AG20443 (cell line): ENCODE data around the gene ZC3H7B.
A peak's percentile ranks its signal among the peaks of the same experiment; 100 is the strongest.
"Not testable (repeated sequence)": the region's sequence is repeated elsewhere in the genome, so short reads cannot be mapped to it uniquely, and the experiment has no call there.

ENCODE experiments used
- DNase-seq: peaks from one replicate; pipeline ENCODE4 v3.0.0; 2012; ENCODE audit warnings: low spot score, mixed read lengths

ZC3H7B gene, protein sequence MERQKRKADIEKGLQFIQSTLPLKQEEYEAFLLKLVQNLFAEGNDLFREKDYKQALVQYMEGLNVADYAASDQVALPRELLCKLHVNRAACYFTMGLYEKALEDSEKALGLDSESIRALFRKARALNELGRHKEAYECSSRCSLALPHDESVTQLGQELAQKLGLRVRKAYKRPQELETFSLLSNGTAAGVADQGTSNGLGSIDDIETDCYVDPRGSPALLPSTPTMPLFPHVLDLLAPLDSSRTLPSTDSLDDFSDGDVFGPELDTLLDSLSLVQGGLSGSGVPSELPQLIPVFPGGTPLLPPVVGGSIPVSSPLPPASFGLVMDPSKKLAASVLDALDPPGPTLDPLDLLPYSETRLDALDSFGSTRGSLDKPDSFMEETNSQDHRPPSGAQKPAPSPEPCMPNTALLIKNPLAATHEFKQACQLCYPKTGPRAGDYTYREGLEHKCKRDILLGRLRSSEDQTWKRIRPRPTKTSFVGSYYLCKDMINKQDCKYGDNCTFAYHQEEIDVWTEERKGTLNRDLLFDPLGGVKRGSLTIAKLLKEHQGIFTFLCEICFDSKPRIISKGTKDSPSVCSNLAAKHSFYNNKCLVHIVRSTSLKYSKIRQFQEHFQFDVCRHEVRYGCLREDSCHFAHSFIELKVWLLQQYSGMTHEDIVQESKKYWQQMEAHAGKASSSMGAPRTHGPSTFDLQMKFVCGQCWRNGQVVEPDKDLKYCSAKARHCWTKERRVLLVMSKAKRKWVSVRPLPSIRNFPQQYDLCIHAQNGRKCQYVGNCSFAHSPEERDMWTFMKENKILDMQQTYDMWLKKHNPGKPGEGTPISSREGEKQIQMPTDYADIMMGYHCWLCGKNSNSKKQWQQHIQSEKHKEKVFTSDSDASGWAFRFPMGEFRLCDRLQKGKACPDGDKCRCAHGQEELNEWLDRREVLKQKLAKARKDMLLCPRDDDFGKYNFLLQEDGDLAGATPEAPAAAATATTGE

DNA sequence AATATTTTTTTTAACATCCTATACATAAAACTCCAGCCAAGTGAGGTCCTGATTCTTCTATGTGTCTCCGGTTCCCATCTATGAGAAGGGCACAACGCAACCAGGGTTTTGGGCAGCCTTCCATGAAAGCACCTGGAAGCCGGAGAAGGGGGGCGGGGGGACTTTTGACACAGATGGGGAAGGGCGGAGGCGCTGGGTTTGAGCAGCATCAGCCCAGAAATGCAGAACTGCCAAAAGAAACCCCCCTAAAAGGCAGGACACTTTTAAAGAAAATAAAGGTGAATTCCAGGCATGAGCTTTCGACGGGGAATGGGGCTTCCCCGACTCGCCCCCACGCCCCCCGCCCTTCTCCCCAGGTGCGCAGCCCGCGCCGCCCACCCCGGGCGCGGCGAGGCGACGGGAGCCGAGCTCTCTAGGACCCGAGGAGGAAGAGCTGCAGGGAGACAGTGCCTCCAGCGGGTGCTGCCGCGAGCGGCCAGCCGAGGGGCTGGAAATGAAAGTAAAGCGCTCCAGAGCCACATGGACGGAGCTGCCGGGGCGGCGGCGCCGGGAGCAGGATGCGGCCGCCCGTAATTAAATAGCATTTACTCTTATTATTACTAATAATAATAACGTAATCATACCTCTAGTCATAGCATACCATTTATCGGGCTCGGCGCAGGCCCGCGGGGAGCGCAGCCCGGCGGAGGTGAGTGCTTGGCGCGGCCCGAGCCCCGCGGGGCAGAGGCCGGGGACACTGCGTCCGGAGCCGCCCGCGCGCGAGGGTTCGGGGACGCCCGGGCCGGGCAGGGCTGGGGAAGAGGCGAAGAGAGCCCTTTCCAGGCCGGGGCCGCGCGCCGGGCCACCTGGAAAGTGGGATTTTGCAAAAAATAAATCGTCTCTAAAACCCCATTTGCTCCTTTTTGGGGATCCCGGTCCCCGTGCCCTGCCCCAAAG lies at the start of gene ZC3H7B:
ZC3H7B (plus strand) TSS at position 441 of the 936 bp plus-strand sequence. CDS start 19,136 bp downstream, outside the sequence.
- DNase-seq: peak; percentile 94

DNA sequence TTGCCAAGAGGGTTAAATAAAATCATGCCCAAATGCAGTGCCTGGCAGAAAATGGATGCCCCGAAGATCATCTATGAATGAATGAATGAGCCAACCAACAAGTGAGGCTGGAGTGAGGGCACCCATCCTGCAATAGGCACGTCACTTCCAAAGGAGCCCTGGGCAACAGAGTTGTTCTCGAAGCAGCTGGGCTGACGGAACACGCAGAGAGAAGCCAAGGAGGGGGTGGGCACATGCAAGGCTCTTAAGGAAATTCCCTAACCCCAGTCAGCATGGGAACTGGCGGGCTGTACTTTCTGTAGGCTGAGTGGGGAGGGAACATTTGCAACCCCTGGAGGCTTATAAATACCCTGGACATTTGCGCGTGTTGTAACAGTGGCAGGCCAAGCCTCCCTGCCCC lies 49.0 kb upstream of the ZC3H7B start:
- no peak for DNase-seq

DNA sequence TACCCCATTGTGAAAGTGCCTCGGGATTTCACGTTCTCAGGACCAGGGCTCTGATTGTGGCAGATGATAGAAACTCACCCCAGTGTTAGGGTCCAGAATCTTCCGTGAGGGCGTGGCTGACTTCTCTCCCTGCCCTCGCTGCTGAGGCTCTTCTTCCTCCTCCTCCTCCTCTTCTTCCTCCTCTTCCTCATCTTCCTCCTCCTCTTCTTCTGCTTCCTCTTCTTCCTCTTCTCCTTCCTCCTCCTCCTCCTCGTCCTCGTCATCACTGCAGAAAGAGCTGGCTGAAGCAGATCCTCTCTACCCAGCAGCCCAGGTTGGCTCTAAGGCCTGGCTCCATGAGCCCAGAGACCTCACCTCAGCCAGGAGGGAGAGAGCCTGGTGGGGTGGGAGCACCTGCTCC lies 47.1 kb upstream of the ZC3H7B start:
- DNase-seq: no peak

DNA sequence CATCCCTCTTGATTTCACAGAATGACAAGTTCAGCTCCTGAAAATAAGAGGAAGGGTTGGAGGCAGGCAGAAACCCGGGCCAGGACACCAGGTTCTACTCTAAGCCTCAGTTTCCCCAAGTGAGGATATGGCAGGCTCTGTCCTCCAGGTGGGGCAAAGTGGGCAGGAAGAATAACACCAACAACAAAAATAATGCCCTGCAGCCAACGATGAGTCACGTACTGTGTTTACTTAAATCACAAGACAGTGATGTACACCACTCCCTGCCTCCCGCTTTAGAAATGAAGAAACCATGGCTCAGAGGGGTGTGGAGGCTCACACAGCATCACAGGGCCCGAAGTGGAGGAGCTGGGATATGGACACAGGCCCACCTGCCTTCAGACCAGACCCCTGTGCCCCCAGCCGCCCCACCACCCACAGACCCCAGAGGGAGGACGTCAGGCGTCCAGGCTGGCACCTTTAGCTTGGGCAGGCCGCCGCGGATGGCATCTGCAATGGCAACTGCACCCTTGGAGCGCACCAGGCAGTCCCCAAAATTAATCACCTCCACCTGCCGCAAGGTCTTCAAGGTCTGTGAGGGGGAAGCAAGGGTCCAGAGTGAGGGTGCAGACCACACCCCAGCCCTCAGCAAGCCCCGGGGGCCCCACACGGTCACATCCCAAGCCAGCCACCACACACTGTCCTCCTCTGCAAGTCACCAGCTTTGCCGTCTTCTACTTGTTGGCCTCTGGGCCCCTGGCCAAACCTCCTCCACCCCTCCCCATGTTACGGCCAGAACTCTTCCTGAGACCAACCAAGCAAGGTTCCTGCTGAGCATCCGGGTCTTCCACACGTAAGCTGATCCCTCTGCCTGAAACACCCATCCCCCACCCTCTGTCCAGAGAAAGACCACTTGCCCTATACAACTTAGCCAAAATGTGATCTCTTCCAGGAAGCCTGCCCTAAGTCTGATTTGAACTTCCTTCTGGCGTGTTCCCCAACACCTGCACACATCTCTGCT lies 44.8 kb upstream of the ZC3H7B start:
- peak; percentile 67 for DNase-seq

DNA sequence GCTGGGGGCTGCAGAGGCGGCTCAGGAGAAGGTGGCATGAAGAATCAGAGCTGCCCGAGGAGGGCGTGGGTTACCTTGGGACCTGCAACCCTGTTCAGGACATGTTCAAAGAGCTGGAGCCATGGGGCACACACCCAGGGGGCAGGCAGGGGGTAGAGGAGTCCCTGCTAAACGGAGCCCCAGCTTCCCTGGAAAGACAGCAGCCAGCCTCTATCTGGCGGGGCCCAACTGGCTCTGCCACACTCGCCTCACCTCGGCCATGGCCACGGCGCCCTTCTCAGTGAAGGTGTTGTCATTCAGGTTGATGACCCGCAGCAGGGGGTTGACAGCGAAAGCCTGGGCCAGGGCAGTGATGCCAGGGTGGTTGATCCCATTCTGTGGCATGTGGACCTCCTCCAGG lies 43.6 kb upstream of the ZC3H7B start:
- no peak for DNase-seq

DNA sequence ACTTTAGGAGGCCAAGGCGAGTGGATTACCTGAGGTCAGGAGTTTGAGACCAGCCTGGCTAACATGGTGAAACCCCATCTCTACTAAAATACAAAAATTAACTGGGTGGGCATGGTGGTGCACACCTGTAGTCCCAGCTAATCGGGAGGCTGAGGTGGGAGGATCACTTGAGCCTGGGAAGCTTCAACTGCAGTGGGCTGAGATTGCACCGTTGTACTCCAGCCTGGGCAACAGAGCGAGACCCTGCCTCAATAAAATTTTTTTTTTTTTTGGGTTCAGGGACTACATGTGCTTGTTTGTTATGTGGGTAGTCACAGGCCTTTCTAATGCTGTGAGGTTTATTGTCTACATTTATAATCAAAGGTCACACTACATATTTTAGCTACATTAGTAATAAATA lies 41.6 kb upstream of the ZC3H7B start:
- DNase-seq: not testable (repeated sequence)

DNA sequence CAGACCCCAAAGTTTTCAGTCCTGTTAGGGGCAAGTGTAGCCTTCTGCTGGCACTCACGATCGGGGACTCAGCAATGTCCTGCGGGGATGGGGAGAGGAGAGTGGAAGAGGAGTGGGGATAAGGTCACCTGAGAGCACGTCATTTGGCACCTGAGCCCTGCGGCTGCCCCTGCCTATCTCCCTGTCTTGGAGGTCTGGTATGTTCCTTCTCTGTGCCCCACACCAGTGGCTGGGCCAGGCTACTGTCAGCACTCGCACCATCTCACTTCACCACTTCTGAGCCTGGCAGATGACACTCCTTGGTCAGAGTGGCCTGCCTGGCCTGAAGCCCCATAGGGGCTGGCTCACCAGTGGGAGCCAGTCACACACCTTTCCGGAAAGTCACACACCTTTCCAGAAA lies 40.5 kb upstream of the ZC3H7B start:
- no peak for DNase-seq

DNA sequence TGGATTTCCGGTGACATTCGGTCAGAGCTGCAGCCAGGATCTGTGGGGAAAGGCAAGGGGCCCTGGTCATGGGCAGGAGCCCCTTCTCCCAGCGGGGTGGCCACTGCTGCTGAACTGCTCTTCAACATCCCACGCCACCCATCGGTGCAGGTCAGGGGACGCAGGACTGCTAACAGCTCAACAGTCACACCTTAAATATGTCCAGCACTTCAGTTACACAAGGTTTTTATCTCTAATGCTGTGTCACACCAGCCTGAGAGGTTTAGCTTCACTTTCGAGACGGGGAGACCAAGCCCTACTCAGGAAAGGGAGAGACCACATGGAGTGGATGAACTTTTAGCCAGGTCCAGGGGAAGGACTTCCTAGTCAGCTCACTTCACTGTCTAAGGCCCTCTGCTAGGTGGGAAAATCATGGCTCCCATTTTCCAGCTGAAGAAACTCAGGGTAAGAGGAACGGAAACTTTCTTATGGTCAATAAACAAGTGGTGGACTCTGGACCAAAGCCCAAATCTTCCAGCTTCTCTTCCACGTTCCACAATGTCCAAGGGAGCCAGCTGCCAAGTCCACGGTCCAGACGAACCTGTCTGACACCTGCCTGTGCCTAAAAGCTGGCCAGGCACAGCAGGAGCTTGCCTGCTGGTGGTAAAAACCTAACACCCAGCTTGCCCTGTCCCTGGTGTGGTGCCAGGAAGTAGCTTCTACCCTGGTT lies 39.6 kb upstream of the ZC3H7B start:
- no peak for DNase-seq

DNA sequence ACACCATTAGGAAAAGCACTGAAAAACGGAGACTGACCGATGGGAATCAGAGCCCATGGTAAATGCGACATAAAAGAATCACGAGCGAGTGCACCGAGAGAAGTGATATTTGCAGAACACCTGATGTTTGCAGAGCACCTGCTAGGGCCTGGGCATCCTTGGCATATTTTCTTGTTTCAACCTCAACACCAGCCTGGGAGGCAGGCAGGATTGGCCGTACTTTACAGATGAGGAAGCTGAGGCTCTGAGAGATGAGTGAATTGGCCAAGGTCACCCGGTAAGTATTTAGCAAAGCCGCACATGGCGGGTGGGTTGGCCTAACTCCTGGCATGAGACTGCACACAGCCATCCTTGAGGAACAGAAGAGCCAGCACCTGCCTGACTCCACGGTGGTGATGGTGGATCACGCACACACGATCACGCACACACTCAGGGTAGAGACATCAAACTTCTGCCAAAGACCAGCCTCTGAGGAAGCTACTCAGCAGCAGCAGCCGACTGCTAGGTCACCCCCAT lies 39.0 kb upstream of the ZC3H7B start:
- no peak for DNase-seq

DNA sequence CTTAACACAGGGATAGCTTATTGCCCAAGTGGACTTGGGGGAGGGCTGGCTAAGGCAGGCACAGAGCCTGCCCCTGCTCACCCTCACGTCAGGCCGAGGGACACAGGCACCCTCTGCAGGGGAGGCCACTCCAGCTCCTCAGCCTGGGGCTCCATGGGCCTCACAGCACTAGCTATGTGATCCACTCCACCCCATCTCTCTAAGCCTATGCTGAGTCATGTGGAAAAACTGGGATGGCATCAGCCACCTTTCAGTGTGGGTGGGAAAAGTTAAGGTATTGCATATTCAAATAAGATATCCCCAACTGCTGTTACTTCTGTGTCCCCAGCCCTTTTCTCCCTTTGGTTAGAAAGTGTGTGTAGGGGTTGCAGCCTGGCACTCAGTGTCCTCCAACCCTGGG lies 37.6 kb upstream of the ZC3H7B start:
- no peak for DNase-seq

DNA sequence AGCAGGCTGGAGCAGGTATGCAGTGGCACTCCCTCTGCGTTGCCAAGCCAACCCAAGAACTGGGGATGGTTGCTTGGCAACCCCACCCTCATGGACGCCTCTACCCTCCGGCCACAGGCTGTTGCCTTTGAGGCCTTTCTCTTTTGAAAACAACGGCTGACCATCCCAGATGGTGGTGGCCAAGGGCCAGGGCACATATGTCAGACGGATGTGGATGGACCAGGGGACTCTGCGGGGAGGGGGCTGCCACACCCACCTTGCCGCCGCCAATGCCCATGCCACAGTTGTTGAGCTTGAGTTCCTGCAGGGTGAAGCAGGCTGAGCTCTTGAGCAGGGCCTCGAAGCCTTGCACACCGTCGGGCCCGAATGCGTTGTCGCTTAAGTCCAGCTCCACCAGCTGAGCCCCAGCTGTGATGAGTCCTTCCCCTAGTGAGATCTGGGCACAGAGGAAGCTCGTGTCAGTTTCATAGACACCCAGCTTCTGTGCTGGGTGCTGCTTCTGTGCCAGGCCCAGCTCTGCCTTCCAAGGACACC lies 36.9 kb upstream of the ZC3H7B start:
- DNase-seq: no peak

DNA sequence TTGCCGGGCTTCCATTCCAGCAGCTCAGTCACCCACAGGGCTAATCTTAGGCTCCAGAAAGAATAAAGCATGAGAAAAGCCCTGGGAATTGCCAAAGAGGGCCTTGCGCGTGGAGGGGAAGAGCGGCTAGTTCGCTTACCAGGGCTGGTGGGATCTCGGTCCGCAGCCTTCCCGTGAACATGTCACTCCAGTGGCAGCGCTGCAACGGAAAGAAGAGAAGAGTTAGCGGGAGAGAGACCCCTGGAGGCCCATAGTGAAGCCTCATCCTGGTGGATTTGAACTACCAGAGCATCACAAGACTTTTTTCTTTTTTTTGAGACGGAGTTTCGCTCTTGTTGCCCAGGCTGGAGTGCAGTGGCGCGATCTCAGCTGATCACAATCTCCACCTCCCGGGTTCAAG lies 33.4 kb upstream of the ZC3H7B start:
- no peak for DNase-seq

DNA sequence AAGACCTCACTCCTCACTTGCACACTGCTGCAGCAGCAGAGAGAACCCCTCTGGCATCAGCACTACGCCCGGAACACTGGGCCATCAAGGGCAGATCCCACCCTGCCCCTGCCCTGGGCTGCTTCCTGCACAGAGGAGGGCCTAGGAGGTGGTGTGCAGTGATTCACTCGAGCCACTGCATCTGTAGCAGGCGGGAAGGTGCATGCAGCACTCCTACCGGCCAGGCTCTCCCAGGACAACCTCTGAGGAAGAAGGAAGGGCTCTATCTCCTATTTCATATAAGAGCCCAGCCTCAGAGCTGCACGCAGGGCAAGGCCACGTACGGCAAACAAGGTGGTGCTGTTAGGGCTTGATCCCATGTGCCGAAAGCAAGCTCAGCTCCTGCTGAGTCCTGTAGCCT lies 29.5 kb upstream of the ZC3H7B start:
- DNase-seq: no peak

DNA sequence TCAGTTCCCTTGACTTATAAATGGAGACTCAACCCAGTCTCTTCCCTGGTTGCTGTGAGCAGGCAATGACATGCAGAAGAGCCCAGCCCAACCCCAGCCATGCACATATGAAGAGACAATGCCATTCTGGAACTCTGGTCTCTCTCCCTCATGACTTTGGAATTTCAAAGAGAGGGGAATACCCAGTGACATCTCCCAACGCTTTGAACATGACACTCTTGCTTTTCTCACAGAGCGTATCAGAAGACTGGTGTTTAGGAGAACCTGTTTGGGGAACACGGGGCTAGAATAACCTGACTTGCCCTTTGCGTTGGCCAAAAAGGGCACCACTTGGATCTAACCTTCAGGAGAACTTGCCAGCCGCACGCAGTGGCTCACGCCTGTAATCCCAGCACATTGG lies 28.2 kb upstream of the ZC3H7B start:
- DNase-seq: no peak

DNA sequence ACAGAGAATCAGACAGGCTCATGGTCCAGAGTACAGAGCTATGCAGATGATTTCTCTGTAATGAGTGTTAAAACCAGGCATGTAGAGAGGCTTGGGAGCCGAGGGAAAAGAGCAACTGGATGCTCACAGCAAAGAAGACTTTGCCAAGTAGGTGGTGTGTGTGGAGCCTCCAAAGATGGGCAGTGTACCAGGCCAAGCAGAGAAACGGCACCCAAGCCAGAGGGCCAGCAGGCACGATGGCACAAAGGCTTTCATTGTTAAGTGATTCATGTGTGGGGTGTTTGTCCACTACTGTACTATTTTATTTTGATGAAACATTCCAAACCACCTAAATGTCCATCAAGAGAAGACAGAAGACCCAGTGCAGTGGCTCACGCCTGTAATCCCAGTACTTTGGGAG lies 26.5 kb upstream of the ZC3H7B start:
- DNase-seq: no peak

DNA sequence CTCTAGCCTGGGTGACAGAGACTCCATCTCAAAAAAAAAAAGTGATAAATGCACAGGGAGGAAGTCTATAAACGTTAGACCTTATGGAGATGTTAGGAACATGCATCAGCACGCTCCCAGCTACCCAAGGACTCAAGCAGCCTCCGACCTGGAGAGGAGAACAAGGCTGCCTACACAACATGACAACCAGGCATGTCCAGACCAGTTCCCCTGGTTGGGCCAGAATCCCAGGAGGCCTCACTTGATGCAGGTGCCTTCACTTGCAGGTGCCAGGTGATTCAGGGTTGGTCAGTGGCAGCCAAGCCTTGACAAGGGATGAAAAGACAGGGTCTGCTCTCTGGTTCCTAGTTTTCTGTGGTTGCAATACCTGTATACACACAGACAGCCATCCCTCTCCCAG lies 21.3 kb upstream of the ZC3H7B start:
- DNase-seq: no peak

DNA sequence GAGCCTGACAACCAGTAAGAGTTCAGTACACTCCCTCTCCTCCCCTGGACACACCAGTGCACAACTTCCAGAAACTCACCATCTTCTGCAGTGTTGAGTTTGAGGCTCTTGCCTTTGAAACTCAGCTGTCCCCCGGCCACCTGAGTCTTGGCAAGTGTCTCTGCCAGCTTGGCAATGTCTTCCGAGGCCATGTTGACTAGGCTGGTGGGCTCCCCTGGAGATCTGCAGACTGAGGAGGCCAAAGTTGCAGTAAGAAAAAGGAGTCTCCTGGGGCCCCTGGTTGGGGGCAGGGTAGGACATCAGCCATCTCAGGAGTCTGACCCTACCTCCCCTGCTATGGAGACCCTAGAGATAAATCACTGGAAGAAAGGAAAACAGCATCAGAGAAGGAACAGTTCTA lies 20.5 kb upstream of the ZC3H7B start:
- DNase-seq: no peak

DNA sequence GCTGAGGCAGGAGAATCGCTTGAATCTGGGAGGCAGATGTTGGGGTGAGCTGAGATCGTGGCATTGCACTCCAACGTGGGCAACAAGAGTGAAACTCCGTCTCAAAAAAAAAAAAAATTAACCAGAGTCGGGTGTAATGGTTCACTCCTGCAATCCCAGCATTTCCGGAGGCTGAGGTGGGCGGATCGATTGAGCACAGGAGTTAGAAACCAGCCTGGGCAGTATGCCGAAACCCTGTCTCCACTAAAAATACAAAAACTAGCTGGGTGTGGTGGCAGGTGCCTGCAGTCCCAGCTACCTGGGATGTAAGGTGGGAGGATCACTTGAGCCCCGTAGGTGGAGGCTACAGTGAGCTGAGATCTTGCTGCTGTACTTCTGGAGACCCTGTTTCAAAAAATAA lies 16.9 kb upstream of the ZC3H7B start:
- no peak for DNase-seq

DNA sequence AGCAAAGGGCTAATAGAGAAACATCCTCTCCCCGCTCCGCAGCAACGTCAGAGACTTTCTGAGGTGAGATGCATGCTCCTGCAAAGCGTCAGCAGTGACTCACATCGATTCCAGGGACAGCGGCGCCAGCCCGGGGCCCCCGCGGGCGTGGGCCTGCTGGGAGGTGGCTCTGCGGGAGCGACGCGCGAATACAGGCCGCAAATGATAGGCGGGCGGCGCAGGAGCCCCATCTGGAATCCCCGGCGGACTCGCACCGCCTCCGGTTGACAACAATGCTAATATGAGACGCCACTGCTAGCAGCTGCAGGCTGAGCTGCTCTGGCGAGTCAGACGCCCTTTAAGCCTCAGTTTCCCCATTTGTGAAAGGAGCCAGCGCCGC lies 15.9 kb upstream of the ZC3H7B start:
- DNase-seq: peak; percentile 93
